Stimulated activated naive B cell treated with anti-CD40 and anti-IgM and Interleukin-4, amounts not matched to agents 10 μg/mL and 1 μg/mL and 100 μg/mL, for 72 hours (primary cell): ENCODE measurements around the gene CRY2.

Source experiments
- ATAC-seq, 2 donors: fragments of 150-1000 bp; cut with Tn5 transposase; replicated peaks; 2 replicates each; pipeline ENCODE4 v1.10.0; 2021; ENCODE audit warnings: moderate library complexity in 1 of 2
- DNase-seq: peaks from one replicate; pipeline ENCODE4 v3.0.0; 2021
- H3K27ac Mint-ChIP-seq: one replicate; pipeline ENCODE4 v1.8.0; 2022; ENCODE audit warnings: mild to moderate bottlenecking, mixed read lengths
- H3K27me3 Mint-ChIP-seq, 2 donors: one replicate each; pipeline ENCODE4 v1.8.0; 2022; ENCODE audit warnings: mixed read lengths in 2 of 2
- H3K36me3 Mint-ChIP-seq, 2 donors: one replicate each; pipeline ENCODE4 v1.8.0; 2022; ENCODE audit warnings: mixed read lengths in 2 of 2, mild to moderate bottlenecking in 1 of 2
- H3K4me1 Mint-ChIP-seq, 2 donors: one replicate each; pipeline ENCODE4 v1.8.0; 2022; ENCODE audit warnings: mixed read lengths in 2 of 2, mild to moderate bottlenecking in 1 of 2
- H3K4me3 Mint-ChIP-seq, 2 donors: one replicate each; pipeline ENCODE4 v1.8.0; 2022; ENCODE audit warnings: mild to moderate bottlenecking in 2 of 2, mixed read lengths in 2 of 2, moderate library complexity in 1 of 2
- H3K9me3 Mint-ChIP-seq, 2 donors: one replicate each; pipeline ENCODE4 v1.8.0; 2022; ENCODE audit warnings: mixed read lengths in 2 of 2, mild to moderate bottlenecking in 1 of 2

The CRY2 gene

DNA sequence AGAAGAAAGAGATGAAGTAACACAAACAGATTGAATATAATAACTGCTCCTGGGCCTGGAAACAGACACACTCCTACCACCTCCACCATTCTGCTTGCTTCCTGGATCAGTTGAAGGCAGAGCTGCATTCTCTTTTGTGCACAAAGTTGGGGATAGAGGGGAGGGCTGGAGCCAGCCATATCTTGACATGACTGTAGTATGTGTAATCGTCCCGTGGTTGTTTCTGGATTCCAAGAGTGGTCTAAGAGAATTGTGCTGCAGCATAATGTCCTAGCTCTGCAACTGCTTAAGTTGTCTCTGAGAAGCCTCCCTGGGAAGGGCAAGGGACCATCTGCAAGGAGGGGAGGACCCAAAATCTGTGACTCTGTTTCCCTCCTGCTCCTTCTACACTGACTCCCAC, 3.2 kb downstream of the CRY2 start:
- H3K27ac Mint-ChIP-seq: no peak overlapping the region
- H3K4me3 Mint-ChIP-seq: no peak overlapping the region
- peaks cover 50 to 78% of the 10 kb centered on the region in 2 donors for H3K4me1 Mint-ChIP-seq
- no peaks in the 10 kb centered on the region for H3K9me3 Mint-ChIP-seq
- no peak for DNase-seq
- H3K36me3 Mint-ChIP-seq: peaks cover 11 to 12% of the 10 kb centered on the region in 2 donors
- H3K27me3 Mint-ChIP-seq: no peaks in the 10 kb centered on the region
- no peak for ATAC-seq

- no peak for DNase-seq
- Mint-ChIP-seq H3K9me3 (no peaks in the 10 kb centered on the region), H3K4me3 (no peak overlapping the region), H3K27ac (no peak overlapping the region), H3K4me1 (peaks cover 47 to 70% of the 10 kb centered on the region in 2 donors), H3K27me3 (no peaks in the 10 kb centered on the region), H3K36me3 (peaks cover 12 to 16% of the 10 kb centered on the region in 2 donors)
- ATAC-seq: no peak
These were observed 4.0 kb downstream of the CRY2 start for GRCh38 chr11:45851228-45851627.

GRCh38 chr11:45852018-45852711, 4.9 kb downstream of the CRY2 start:
- Mint-ChIP-seq H3K4me1 (peaks cover 40 to 67% of the 10 kb centered on the region in 2 donors), H3K4me3 (peak overlapping the region; percentile 23 to 62), H3K36me3 (peaks cover 16 to 21% of the 10 kb centered on the region in 2 donors), H3K9me3 (no peaks in the 10 kb centered on the region), H3K27ac (peak overlapping the region; percentile 63), H3K27me3 (no peaks in the 10 kb centered on the region)
- peak in 1 of 2 donors; percentile 32 for ATAC-seq
- DNase-seq: no peak

GRCh38 chr11:45852712-45853101, 5.4 kb downstream of the CRY2 start:
- H3K4me1 Mint-ChIP-seq: peaks cover 42 to 73% of the 10 kb centered on the region in 2 donors
- peak overlapping the region; percentile 23 to 62 for H3K4me3 Mint-ChIP-seq
- H3K9me3 Mint-ChIP-seq: no peaks in the 10 kb centered on the region
- ATAC-seq (peak; percentile 65 to 75), DNase-seq (no peak)
- H3K36me3 Mint-ChIP-seq: peaks cover 20 to 24% of the 10 kb centered on the region in 2 donors
- peak overlapping the region; percentile 63 for H3K27ac Mint-ChIP-seq
- no peaks in the 10 kb centered on the region for H3K27me3 Mint-ChIP-seq

- no peak overlapping the region for H3K27ac Mint-ChIP-seq
- H3K9me3 Mint-ChIP-seq: no peaks in the 10 kb centered on the region
- no peak overlapping the region for H3K4me3 Mint-ChIP-seq
- no peak for ATAC-seq
- no peak for DNase-seq
- H3K36me3 Mint-ChIP-seq: peaks cover 22 to 28% of the 10 kb centered on the region in 2 donors
- H3K4me1 Mint-ChIP-seq: peaks cover 44 to 74% of the 10 kb centered on the region in 2 donors
- H3K27me3 Mint-ChIP-seq: no peaks in the 10 kb centered on the region
These were observed 6.3 kb downstream of the CRY2 start for GRCh38 chr11:45853332-45854219.

GRCh38 chr11:45855308-45855707, 8.0 kb downstream of the CRY2 start:
- Mint-ChIP-seq H3K36me3 (peaks cover 30 to 41% of the 10 kb centered on the region in 2 donors), H3K9me3 (no peaks in the 10 kb centered on the region), H3K4me3 (no peak overlapping the region), H3K27ac (no peak overlapping the region), H3K4me1 (peaks cover 34 to 61% of the 10 kb centered on the region in 2 donors), H3K27me3 (no peaks in the 10 kb centered on the region)
- DNase-seq (no peak), ATAC-seq (no peak)

DNA sequence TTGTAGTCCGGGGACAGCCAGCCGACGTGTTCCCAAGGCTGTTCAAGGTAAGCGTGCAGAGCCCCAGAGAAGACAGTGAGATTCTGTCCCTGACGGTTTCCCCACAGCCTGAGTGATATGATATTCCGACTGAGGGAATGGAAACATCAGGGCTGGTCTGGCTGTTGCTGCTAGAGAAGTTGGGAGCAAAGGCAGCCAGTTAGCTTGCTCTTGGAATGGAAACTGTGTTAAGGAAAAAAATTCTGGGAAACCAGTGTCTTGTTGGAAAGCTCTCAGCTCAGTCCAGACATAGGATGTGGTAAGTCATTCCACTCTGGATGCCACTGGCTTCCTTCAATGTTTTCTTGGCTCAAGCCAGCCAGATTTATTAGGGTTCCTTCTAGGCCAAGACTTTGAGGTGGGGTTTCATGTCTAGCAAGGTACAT, 8.8 kb downstream of the CRY2 start:
- Mint-ChIP-seq H3K27me3 (no peaks in the 10 kb centered on the region), H3K9me3 (no peaks in the 10 kb centered on the region), H3K4me1 (peaks cover 27 to 54% of the 10 kb centered on the region in 2 donors), H3K4me3 (no peak overlapping the region), H3K36me3 (peaks cover 29 to 43% of the 10 kb centered on the region in 2 donors), H3K27ac (no peak overlapping the region)
- ATAC-seq (no peak), DNase-seq (no peak)

DNA sequence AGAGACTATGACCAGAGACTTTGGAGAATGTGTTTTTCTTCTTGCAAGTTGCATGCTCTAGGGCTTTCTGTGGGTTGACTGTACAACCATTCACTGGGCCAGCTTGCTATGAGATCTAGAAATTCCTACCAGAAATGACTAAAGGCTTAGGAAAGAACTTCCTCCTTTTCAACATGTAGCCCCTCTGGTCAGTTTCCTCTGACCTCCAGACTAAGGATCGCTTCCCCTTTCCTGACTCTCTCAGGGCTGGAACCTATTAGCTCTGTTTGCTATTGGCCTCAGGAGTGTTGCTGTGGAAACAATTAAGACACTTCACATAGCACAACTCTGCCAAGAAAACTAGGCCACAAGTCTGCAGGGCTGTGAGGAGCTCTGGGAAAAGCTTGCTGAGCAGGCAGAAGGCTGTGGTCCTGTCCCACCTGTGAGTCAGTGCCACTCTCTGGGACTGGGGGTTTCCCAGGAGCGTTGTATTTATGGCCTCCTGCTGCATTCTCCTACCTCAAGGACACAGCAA, 10.7 kb downstream of the CRY2 start:
- no peak overlapping the region for H3K27ac Mint-ChIP-seq
- peak; percentile 16 for DNase-seq
- H3K4me3 Mint-ChIP-seq: no peak overlapping the region
- peak; percentile 70 to 86 for ATAC-seq
- H3K36me3 Mint-ChIP-seq: peaks cover 36 to 60% of the 10 kb centered on the region in 2 donors
- H3K27me3 Mint-ChIP-seq: no peaks in the 10 kb centered on the region
- no peaks in the 10 kb centered on the region for H3K9me3 Mint-ChIP-seq
- peaks cover 14 to 37% of the 10 kb centered on the region in 2 donors for H3K4me1 Mint-ChIP-seq

DNA sequence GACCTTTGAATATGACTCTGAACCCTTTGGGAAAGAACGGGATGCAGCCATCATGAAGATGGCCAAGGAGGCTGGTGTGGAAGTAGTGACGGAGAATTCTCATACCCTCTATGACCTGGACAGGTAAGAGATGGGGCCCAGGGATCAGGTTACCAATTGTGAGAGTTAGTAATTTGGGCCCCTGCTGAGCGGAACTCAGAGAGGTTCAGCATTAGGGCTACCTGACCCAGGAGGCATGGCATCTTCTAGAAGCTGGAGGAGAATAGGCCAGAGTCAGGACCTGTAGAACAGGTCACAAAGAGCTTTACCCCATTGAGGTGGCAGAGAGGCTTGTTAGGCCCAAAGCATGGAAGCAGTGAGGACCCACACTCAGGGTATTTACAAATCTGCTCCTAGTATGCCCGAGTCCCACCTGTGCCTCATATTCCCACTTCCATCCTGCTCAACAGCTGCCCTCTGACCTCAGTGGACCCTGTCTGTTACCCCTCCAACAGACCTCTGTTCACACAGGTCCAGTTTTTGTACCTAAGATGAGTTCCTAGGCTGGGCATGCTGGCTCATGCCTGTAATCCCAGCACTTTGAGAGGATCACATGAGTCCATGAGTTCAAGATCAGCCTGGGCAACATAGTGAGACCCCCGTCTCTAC, 11.6 kb downstream of the CRY2 start:
- peak overlapping the region; percentile 42 for H3K27ac Mint-ChIP-seq
- H3K4me3 Mint-ChIP-seq: no peak overlapping the region
- H3K36me3 Mint-ChIP-seq: peaks cover 40 to 66% of the 10 kb centered on the region in 2 donors

DNA sequence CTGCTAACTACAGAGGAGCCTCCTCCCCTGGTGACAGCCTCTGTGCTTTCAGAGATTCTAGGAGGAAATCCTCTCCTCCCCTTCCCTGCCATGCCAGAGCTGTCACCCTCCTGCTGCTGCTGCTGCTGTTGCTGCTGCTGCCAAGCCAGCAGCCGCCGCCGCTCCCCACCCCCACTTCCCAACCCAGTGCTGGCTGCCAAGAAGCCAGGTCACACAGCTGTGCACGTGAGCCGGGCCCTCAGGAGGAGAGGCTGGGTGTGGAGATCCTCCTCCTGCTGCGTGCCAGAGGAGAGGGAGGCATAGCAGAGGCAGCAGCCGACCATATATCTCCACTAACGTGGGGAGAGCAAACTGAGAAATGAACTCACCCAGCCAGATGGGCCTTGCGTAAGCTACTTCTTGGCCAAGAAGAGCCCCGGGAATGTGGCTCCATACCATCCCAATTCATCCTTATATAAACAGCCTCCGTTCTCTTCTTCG, 12.4 kb downstream of the CRY2 start:
- ATAC-seq (no peak), DNase-seq (no peak)
- Mint-ChIP-seq H3K4me3 (no peak overlapping the region), H3K9me3 (no peaks in the 10 kb centered on the region), H3K36me3 (peaks cover 40 to 66% of the 10 kb centered on the region in 2 donors), H3K4me1 (peaks cover 11 to 25% of the 10 kb centered on the region in 2 donors), H3K27me3 (no peaks in the 10 kb centered on the region), H3K27ac (no peak overlapping the region)

More for the DNA sequence above, 11.6 kb downstream of the CRY2 start:
- no peaks in the 10 kb centered on the region for H3K27me3 Mint-ChIP-seq
- H3K4me1 Mint-ChIP-seq: peaks cover 12 to 28% of the 10 kb centered on the region in 2 donors
- no peaks in the 10 kb centered on the region for H3K9me3 Mint-ChIP-seq
- DNase-seq (no peak), ATAC-seq (no peak)

DNA sequence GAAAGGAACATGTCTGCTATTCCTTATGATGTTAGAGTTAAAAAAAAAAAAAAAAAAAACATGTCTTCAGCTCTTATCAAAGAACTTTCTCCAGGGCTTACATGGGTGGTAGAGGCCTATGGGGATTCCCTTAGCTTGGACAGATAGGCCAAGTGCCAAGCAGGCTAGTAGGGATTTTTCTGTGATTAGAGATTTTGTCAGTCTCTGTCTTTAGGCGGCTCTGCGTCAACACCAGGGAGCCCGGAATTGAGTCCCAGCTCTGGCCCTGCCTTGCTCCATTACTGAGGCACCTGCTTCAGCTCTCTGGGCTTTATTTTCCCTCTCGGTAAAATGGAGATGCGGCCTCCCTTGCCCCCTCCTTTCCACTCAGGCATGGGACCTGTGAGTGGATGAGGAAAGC, 13.1 kb downstream of the CRY2 start:
- DNase-seq (no peak), ATAC-seq (no peak)
- Mint-ChIP-seq H3K4me3 (no peak overlapping the region), H3K27me3 (no peaks in the 10 kb centered on the region), H3K9me3 (no peaks in the 10 kb centered on the region), H3K27ac (no peak overlapping the region), H3K36me3 (peaks cover 42 to 69% of the 10 kb centered on the region in 2 donors), H3K4me1 (peaks cover 8 to 20% of the 10 kb centered on the region in 2 donors)

DNA sequence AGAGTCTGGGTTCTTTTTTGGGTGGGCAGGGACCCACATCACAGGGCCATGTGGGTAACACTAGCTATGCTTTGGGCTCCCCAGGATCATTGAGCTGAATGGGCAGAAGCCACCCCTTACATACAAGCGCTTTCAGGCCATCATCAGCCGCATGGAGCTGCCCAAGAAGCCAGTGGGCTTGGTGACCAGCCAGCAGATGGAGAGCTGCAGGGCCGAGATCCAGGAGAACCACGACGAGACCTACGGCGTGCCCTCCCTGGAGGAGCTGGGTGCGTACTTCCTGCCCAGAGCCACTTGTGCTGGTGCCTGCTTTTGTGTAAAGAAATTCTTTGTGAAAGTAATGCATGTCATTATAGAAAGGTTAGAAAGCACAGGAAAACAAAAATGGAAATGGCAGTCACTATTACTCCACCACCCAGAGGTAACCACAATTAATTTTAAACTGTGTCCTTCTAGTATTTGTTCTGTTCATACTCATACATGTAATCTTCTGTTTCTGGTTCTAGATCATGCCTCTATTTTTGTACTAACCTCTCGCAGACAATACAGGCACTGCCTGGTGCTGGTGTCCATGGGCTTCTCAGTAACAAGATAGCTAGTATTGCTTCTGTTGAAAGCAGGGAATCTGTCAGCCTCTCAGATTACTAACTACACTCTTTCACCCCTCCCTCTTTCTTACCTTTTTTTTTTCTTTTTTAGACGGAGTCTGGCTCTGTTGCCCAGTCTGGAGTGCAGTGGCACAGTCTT, 13.7 kb downstream of the CRY2 start:
- Mint-ChIP-seq H3K9me3 (no peaks in the 10 kb centered on the region), H3K4me3 (no peak overlapping the region), H3K27ac (no peak overlapping the region), H3K36me3 (peaks cover 48 to 70% of the 10 kb centered on the region in 2 donors), H3K4me1 (peaks cover 8 to 20% of the 10 kb centered on the region in 2 donors), H3K27me3 (no peaks in the 10 kb centered on the region)
- DNase-seq (no peak), ATAC-seq (no peak)

- Mint-ChIP-seq H3K4me3 (no peak overlapping the region), H3K27ac (no peak overlapping the region), H3K9me3 (no peaks in the 10 kb centered on the region), H3K4me1 (no peaks in the 10 kb centered on the region), H3K27me3 (no peaks in the 10 kb centered on the region), H3K36me3 (peaks cover 41 to 74% of the 10 kb centered on the region in 2 donors)
- ATAC-seq (no peak), DNase-seq (no peak)
These were observed 16.8 kb downstream of the CRY2 start for GRCh38 chr11:45864041-45864440.
